Measurements from ENCODE around the gene PXDC1.

GRCh38 chr6:3757241-3757641 is 5.7 kb upstream of the PXDC1 start:
- TF ChIP-seq CTCF (IDR thresholded peaks at IDR 0.05) (no peak), POLR2A (IDR thresholded peaks at IDR 0.05) (no peak)

All from lower leg skin (tissue), 3 donors.